DND-41 (cell line): ENCODE results near the gene PLK2.

ENCODE experiments used
- ATAC-seq: fragments of 200-7000 bp; cut with Tn5 transposase; 3 replicates; pipeline ENCODE4 v1.9.1; 2021; ENCODE audit warnings: low read depth; ENCODE audit not compliant: insufficient read depth
- DNase-seq: peaks from one replicate; pipeline ENCODE4 v3.0.0-alpha.2; 2020
- H2AFZ ChIP-seq: 2 replicates; pipeline ENCODE4 v1.6.0; 2012; ENCODE audit warnings: low read depth, low read length
- H3K27ac ChIP-seq: 2 replicates; pipeline ENCODE4 v1.5.1; 2012; ENCODE audit warnings: low read length, inconsistent platforms
- H3K27me3 ChIP-seq: fragments of 200-600 bp; sonication (generic); 2 replicates; pipeline ENCODE4 v1.6.0; 2012; ENCODE audit warnings: low read length, mild to moderate bottlenecking, inconsistent platforms; ENCODE audit not compliant: insufficient read depth, poor library complexity
- H3K36me3 ChIP-seq: 2 replicates; pipeline ENCODE4 v1.5.1; 2012; ENCODE audit warnings: low read length, inconsistent platforms; ENCODE audit not compliant: insufficient read depth
- H3K4me1 ChIP-seq: 2 replicates; pipeline ENCODE4 v1.5.1; 2012; ENCODE audit warnings: mild to moderate bottlenecking, low read length; ENCODE audit not compliant: insufficient read depth
- H3K4me2 ChIP-seq: 2 replicates; pipeline ENCODE4 v1.6.0; 2012; ENCODE audit warnings: mild to moderate bottlenecking, moderate library complexity, low read length, inconsistent platforms; ENCODE audit not compliant: insufficient read depth
- H3K4me3 ChIP-seq, 2 experiments: fragments of 200-600 bp in 1 of 2; shearing (Covaris generic) in 1 of 2; 2 replicates each; pipeline ENCODE4 v1.5.1; 2012 to 2016; ENCODE audit warnings: inconsistent platforms in 2 of 2, low read length in 2 of 2, mild to moderate bottlenecking in 2 of 2, low read depth in 1 of 2, moderate library complexity in 1 of 2
- H3K79me2 ChIP-seq: 2 replicates; pipeline ENCODE4 v1.6.0; 2012; ENCODE audit warnings: low read length, inconsistent platforms; ENCODE audit not compliant: insufficient read depth
- H3K9ac ChIP-seq: 2 replicates; pipeline ENCODE4 v1.6.0; 2012; ENCODE audit warnings: low read depth, mild to moderate bottlenecking, inconsistent platforms, low read length, moderate library complexity
- H3K9me3 ChIP-seq: 2 replicates; pipeline ENCODE4 v1.5.1; 2012; ENCODE audit warnings: low read length, moderate library complexity, mild to moderate bottlenecking, inconsistent platforms; ENCODE audit not compliant: insufficient read depth, severe bottlenecking
- H4K20me1 ChIP-seq: 2 replicates; pipeline ENCODE4 v1.6.0; 2012; ENCODE audit warnings: low read length; ENCODE audit not compliant: insufficient read depth
- CTCF ChIP-seq: IDR thresholded peaks from 2 replicates; pipeline ENCODE4 v1.5.1; 2012; ENCODE audit warnings: borderline replicate concordance, low read length, moderate library complexity, mild to moderate bottlenecking; ENCODE audit not compliant: poor library complexity, severe bottlenecking; ENCODE audit errors: extremely low read depth
- EZH2 ChIP-seq: IDR thresholded peaks from 3 replicates; pipeline ENCODE4 v1.6.1; 2012; ENCODE audit warnings: borderline replicate concordance, low read depth, mild to moderate bottlenecking, moderate library complexity, low read length, inconsistent platforms; ENCODE audit not compliant: severe bottlenecking

Gene PLK2

DNA sequence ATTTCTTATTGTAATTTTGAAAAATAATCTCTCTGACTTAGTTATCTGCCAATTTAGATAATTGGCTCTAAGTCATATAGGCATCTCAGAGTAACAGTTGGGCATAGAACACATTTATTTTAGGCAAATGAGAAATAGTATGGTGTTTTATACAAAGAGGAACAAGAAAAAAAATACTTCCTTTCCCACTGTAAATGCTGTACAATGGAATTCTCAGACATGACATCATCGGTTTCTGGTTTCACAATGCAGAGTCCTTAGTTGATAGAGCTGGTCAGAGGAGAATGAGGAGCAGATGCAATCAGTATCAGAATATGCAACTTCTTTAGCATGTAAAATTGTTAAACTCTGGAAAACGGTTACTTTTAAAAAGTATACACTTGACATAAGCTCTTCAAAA lies 49.4 kb downstream of the PLK2 start:
- H3K4me3 ChIP-seq = no peak overlapping the region
- no peaks in the 10 kb centered on the region for H4K20me1 ChIP-seq
- no peak for DNase-seq
- TF ChIP-seq EZH2 (no peak), CTCF (no peak)
- no peak overlapping the region for H2AFZ ChIP-seq
- no peak overlapping the region for H3K27ac ChIP-seq
- no peak for ATAC-seq
- H3K9me3 ChIP-seq = no peaks in the 10 kb centered on the region
- H3K4me2 ChIP-seq = no peak overlapping the region
- no peaks in the 10 kb centered on the region for H3K36me3 ChIP-seq
- no peak overlapping the region for H3K9ac ChIP-seq
- H3K4me1 ChIP-seq = no peaks in the 10 kb centered on the region
- no peaks in the 10 kb centered on the region for H3K27me3 ChIP-seq
- no peaks in the 10 kb centered on the region for H3K79me2 ChIP-seq

GRCh38 chr5:58407042-58407719 lies 52.7 kb downstream of the PLK2 start:
- Histone ChIP-seq H3K4me1 (no peaks in the 10 kb centered on the region), H2AFZ (no peak overlapping the region), H3K9ac (no peak overlapping the region), H3K4me2 (no peak overlapping the region), H3K9me3 (no peaks in the 10 kb centered on the region), H3K27me3 (no peaks in the 10 kb centered on the region), H3K4me3 (no peak overlapping the region), H3K27ac (no peak overlapping the region), H3K79me2 (no peaks in the 10 kb centered on the region), H3K36me3 (no peaks in the 10 kb centered on the region), H4K20me1 (no peaks in the 10 kb centered on the region)
- DNase-seq (no peak), ATAC-seq (no peak)
- no peak for TF ChIP-seq CTCF
- TF ChIP-seq EZH2 = no peak

DNA sequence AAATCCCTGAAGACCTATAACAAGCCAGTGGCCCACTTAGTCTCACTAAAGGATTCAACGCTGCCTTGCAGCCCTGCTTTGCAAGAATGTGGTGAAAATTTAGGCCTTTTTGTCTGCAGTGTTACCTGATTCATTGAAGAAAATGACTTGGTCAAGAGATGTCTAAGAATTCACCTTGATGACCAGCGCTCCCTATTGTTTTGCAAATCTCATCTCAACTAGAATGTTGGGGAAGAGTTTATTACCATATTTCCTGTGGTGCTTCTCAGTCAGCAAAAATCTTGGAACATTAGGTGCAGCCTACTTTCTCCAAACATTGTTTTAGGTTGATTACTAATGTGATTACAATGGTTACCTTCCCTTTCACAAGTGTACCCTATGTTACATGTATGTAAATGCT lies 53.5 kb downstream of the PLK2 start:
- Histone ChIP-seq H4K20me1 (no peaks in the 10 kb centered on the region), H3K79me2 (no peaks in the 10 kb centered on the region), H3K4me2 (no peak overlapping the region), H3K9ac (no peak overlapping the region), H3K27ac (no peak overlapping the region), H3K4me1 (no peaks in the 10 kb centered on the region), H3K27me3 (no peaks in the 10 kb centered on the region), H2AFZ (no peak overlapping the region), H3K9me3 (no peaks in the 10 kb centered on the region), H3K4me3 (no peak overlapping the region), H3K36me3 (no peaks in the 10 kb centered on the region)
- TF ChIP-seq EZH2 = no peak
- no peak for TF ChIP-seq CTCF
- no peak for DNase-seq
- ATAC-seq = no peak
